GM12878 (cell line): ENCODE data around the gene RPSA. TPM values are rescaled to one million over a fixed set of nuclear protein-coding genes. Genes with fewer than 3 reads are reported as not detected.

Experiments used
- ATAC-seq: fragments of 200-7000 bp; cut with Tn5 transposase; 3 replicates; pipeline ENCODE4 v1.9.1; 2020; ENCODE audit warnings: mild to moderate bottlenecking, moderate library complexity
- BruUV-seq: library from RNA; stranded (reverse); fragments of 400-500 nt; replicated peaks from 2 replicates; lab custom pipeline; 2021; lab: Mats Ljungman, UMichigan
- CTCF ChIA-PET: fragments of 300-600 bp; sonication (Branson Sonifier 250); formaldehyde crosslinking; extraction: SDS; loops from one replicate; lab custom pipeline; 2021; ENCODE audit warnings: inconsistent platforms; lab: Yijun Ruan, JAX
- POLR2A ChIA-PET: fragments of 350-600 bp; formaldehyde crosslinking; extraction: SDS; loops from one replicate; lab custom pipeline; 2021; ENCODE audit warnings: inconsistent platforms; lab: Charles Lee
- RAD21 ChIA-PET: fragments of 300-600 bp; sonication (Branson Sonifier 250); formaldehyde crosslinking; loops from one replicate; lab custom pipeline; 2023; ENCODE audit warnings: antibody characterized with exemption; ENCODE audit not compliant: unreplicated experiment; lab: Charles Lee
- SMC1A ChIA-PET: fragments of 300-600 bp; sonication (Branson Sonifier 250); formaldehyde crosslinking; loops from one replicate; lab custom pipeline; 2023; ENCODE audit not compliant: unreplicated experiment, uncharacterized antibody; lab: Charles Lee
- DNase-seq: peaks from one replicate; pipeline ENCODE4 v3.0.0-alpha.2; 2011; ENCODE audit warnings: low read depth, low spot score
- FAIRE-seq: peaks from 3 replicates; lab custom pipeline; 2011; peaks lifted over from hg19 to GRCh38; lab: Jason Lieb, UNC
- H2AFZ ChIP-seq: 2 replicates; pipeline ENCODE4 v1.6.0; 2011; ENCODE audit warnings: low read depth, low read length, control low read depth; ENCODE audit not compliant: control insufficient read depth
- H3K27ac ChIP-seq: 2 replicates; pipeline ENCODE4 v1.5.1; 2011; ENCODE audit warnings: control low read depth; ENCODE audit not compliant: control insufficient read depth, insufficient read depth
- H3K27me3 ChIP-seq, 2 experiments: replicated peaks in 1 of 2; 2 replicates each; pipeline versions ENCODE4 v1.6.0 to v1.6.1; 2011; ENCODE audit warnings: low read length in 1 of 2; ENCODE audit not compliant: control insufficient read depth in 2 of 2, insufficient read depth in 2 of 2
- H3K36me3 ChIP-seq, 2 experiments: 2 replicates each; pipeline ENCODE4 v1.5.1; 2011; ENCODE audit warnings: low read length in 1 of 2; ENCODE audit not compliant: control insufficient read depth in 2 of 2, insufficient read depth in 2 of 2
- H3K4me1 ChIP-seq: 2 replicates; pipeline ENCODE4 v1.6.1; 2011; ENCODE audit warnings: mild to moderate bottlenecking, low read length, moderate library complexity, mixed read lengths; ENCODE audit not compliant: control insufficient read depth, insufficient read depth
- H3K4me2 ChIP-seq: 2 replicates; pipeline ENCODE4 v1.6.0; 2011; ENCODE audit warnings: control low read depth; ENCODE audit not compliant: control insufficient read depth, insufficient read depth
- H3K4me3 ChIP-seq: fragments of 200-600 bp; sonication (generic); 2 replicates; pipeline ENCODE4 v1.5.1; 2016
- H3K79me2 ChIP-seq: 2 replicates; pipeline ENCODE4 v1.6.0; 2011; ENCODE audit warnings: low read length; ENCODE audit not compliant: control insufficient read depth, insufficient read depth
- H3K9ac ChIP-seq: 2 replicates; pipeline ENCODE4 v1.8.0; 2011; ENCODE audit warnings: low read length, control low read depth, mixed read lengths; ENCODE audit not compliant: control insufficient read depth, insufficient read depth
- H3K9me3 ChIP-seq: replicated peaks from 3 replicates; pipeline ENCODE4 v1.5.1; 2011; ENCODE audit warnings: mild to moderate bottlenecking, low read length; ENCODE audit not compliant: control insufficient read depth, insufficient read depth
- H4K20me1 ChIP-seq: 2 replicates; pipeline ENCODE4 v1.6.0; 2011; ENCODE audit not compliant: control insufficient read depth, insufficient read depth
- CBFB ChIP-seq: IDR thresholded peaks from 2 replicates; pipeline ENCODE4 v1.6.1; 2016; ENCODE audit warnings: antibody characterized with exemption, low read depth
- CEBPB ChIP-seq, 2 experiments: fragments of 150-350 bp in 1 of 2; IDR thresholded peaks; 2 replicates each; pipeline ENCODE4 v1.6.1; 2012 to 2014; ENCODE audit warnings: low read depth in 2 of 2, low read length in 2 of 2, borderline replicate concordance in 1 of 2, inconsistent platforms in 1 of 2
- CHD2 ChIP-seq: IDR thresholded peaks from 2 replicates; pipeline ENCODE4 v1.6.1; 2011; ENCODE audit warnings: low read depth, low read length, improper control_type of control experiment, borderline replicate concordance
- CREB1 ChIP-seq: IDR thresholded peaks from 2 replicates; pipeline ENCODE4 v1.6.1; 2012; ENCODE audit warnings: low read depth, mild to moderate bottlenecking, inconsistent platforms
- EED ChIP-seq: sonication (generic); IDR thresholded peaks from 2 replicates; pipeline ENCODE4 v1.6.1; 2016; ENCODE audit warnings: antibody characterized with exemption, low read depth
- ETV6 ChIP-seq, 2 experiments: fragments of 450-650 bp in 1 of 2; IDR thresholded peaks in 1 of 2; conservative IDR thresholded peaks in 1 of 2; 2 replicates each; pipeline ENCODE4 v1.6.1; 2014; ENCODE audit warnings: antibody characterized with exemption in 1 of 2, borderline replicate concordance in 1 of 2, low read depth in 1 of 2, mild to moderate bottlenecking in 1 of 2, moderate library complexity in 1 of 2
- IKZF1 ChIP-seq: fragments of 450-650 bp; conservative IDR thresholded peaks from 2 replicates; pipeline ENCODE4 v1.6.1; 2017; ENCODE audit warnings: antibody characterized with exemption, mild to moderate bottlenecking
- JUNB ChIP-seq: IDR thresholded peaks from 2 replicates; pipeline ENCODE4 v1.6.1; 2016; ENCODE audit warnings: antibody characterized with exemption, mild to moderate bottlenecking
- MTA3 ChIP-seq: IDR thresholded peaks from 2 replicates; pipeline ENCODE4 v1.6.1; 2012; ENCODE audit warnings: low read length, inconsistent platforms, borderline replicate concordance
- NFIC ChIP-seq: IDR thresholded peaks from 2 replicates; pipeline ENCODE4 v1.6.1; 2012; ENCODE audit warnings: low read depth, mild to moderate bottlenecking, inconsistent platforms, low read length, moderate library complexity
- NR2C2 ChIP-seq: IDR thresholded peaks from 2 replicates; pipeline ENCODE4 v1.6.1; 2011; ENCODE audit warnings: borderline replicate concordance, low read depth; ENCODE audit not compliant: control insufficient read depth, insufficient read length
- POLR2AphosphoS5 ChIP-seq: IDR thresholded peaks from 2 replicates; pipeline ENCODE4 v1.6.1; 2011; ENCODE audit warnings: mild to moderate bottlenecking, low read length, inconsistent platforms
- RAD21 ChIP-seq: IDR thresholded peaks from 2 replicates; pipeline ENCODE4 v1.6.1; 2011; ENCODE audit warnings: mild to moderate bottlenecking, low read depth, low read length, moderate library complexity; ENCODE audit not compliant: insufficient read depth
- RUNX3 ChIP-seq: IDR thresholded peaks from 2 replicates; pipeline ENCODE4 v1.6.1; 2012; ENCODE audit warnings: low read length, inconsistent platforms
- TCF3 ChIP-seq: IDR thresholded peaks from 2 replicates; pipeline ENCODE4 v1.6.1; 2012; ENCODE audit warnings: low read depth, mild to moderate bottlenecking, low read length, borderline replicate concordance; ENCODE audit not compliant: insufficient read depth
- ZBED1 ChIP-seq: IDR thresholded peaks from 2 replicates; pipeline ENCODE4 v1.6.1; 2016; ENCODE audit warnings: borderline replicate concordance
- ZNF622 ChIP-seq: fragments of 450-650 bp; IDR thresholded peaks from 2 replicates; pipeline ENCODE4 v1.6.1; 2017; ENCODE audit warnings: mild to moderate bottlenecking, inconsistent platforms
- WGBS: methylation state at CpG from one replicate; pipeline ENCODE4 v1.1.6; 2016; ENCODE audit warnings: low lambda C conversion rate; ENCODE audit not compliant: insufficient replicate concordance, insufficient coverage; ENCODE audit errors: missing lambda C conversion rate; 5-methylcytosine and 5-hydroxymethylcytosine counted together
- in situ Hi-C: fragments of 300-500 bp; cut with MboI; formaldehyde crosslinking; loops from 9 replicates; pipeline ENCODE4 v1.14.3; 2018; ENCODE audit warnings: mixed read lengths
- intact Hi-C: fragments of 100-400 bp; cut with micrococcal nuclease; formaldehyde crosslinking; loops from one replicate; pipeline ENCODE4 v1.14.2; 2022; ENCODE audit not compliant: unreplicated experiment
- polyA plus RNA-seq, 11 experiments: library from polyadenylated mRNA; depleted of rRNA in 4 of 11; unstranded in 6 of 11; stranded (reverse) in 5 of 11; fragments of >200 nt; fragmentation: Nextera tagmentation in 4 of 11; fragmentation: Illumina TruSeq in 1 of 11; extraction: Ambion mirVana in 4 of 11; extraction: Trizol in 1 of 11; gene quantifications; 1 replicate in 1 of 11; 2 replicates in 10 of 11; pipeline versions ENCODE4 v1.2.1 to v1.2.3, GENCODE V29; 2011 to 2016; ENCODE audit warnings: inconsistent platforms in 2 of 11, missing spikeins in 2 of 11, low read depth in 1 of 11
- total RNA-seq, 4 experiments: library from RNA; depleted of rRNA in 3 of 4; stranded (reverse); fragments of >200 nt in 3 of 4; fragmentation: Illumina TruSeq in 1 of 4; extraction: Trizol in 1 of 4; gene quantifications; 2 replicates each; pipeline versions ENCODE4 v1.2.1 to v1.2.3, GENCODE V29; 2013 to 2021
- TF ChIP-seq, protein P1 (sequence below): fragments of 450-650 bp; IDR thresholded peaks from 2 replicates; pipeline ENCODE4 v1.6.1; 2017; ENCODE audit warnings: mild to moderate bottlenecking, moderate library complexity
- TF ChIP-seq, protein P2 (sequence below): IDR thresholded peaks from 2 replicates; pipeline ENCODE4 v1.6.1; 2012; ENCODE audit warnings: low read length, inconsistent platforms

Gene RPSA
- total and polyA plus RNA-seq, 10 of the 15 experiments (the other 5 are each of a cell fraction or from before 2014, with no cell fraction given), result 1,012 to 5,036 (median 3,460) TPM

DNA sequence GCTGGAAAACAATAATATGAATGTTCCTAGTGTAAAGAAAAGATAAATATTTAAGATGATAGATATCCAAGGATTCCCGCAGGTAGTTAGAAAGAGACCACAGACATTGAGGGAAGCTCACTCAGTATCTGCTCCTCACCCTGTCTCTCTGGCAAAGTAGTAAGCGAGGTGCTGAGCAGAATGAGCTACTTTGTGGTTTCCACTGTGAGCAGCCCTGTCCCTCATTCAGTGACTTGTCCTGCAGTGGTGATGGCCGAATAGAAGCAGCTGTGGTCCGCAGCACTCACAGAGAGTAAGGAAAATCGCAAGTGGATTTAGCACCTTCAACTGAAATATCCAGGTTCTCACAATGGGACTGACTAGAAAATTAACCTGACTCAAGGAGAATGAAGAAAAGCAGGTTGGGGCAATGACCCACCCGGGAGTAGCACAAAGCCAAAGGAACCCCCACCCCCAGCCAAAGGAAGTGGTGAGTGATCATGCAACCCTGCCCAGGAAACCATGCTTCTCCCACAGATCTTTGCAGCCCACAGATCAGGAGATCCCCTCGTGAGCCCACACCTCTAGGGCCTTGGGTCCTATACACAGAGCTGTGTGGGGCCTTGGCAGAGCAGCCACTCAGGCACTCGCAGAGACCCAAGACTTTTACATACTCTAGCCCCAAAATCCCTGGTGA lies 45.1 kb upstream of the RPSA start:
- peak; percentile 94 for ATAC-seq
- Histone ChIP-seq H3K27ac (peak overlapping the region; percentile 20; the same call in 1 of the 2 replicates), H4K20me1 (no peaks in the 10 kb centered on the region), H3K36me3 (no peaks in the 10 kb centered on the region), H3K27me3 (no peaks in the 10 kb centered on the region), H2AFZ (peak overlapping the region; percentile 64), H3K9ac (no peak overlapping the region), H3K79me2 (no peaks in the 10 kb centered on the region), H3K4me2 (peak overlapping the region; percentile 66), H3K4me1 (peaks cover 11% of the 10 kb centered on the region), H3K4me3 (no peak overlapping the region), H3K9me3 (no peaks in the 10 kb centered on the region; the same call in 2 of the 3 replicates)
- BruUV-seq, result no TSS peak
- FAIRE-seq, result peak; percentile 23
- intact Hi-C loops (no loop called here), in situ Hi-C loops (no loop called here)
- POLR2A ChIA-PET, result interaction anchor here (1.8 kb wide), 1 partner anchor 14 kb away, joined by 4 read pairs; no protein-coding TSS in a partner anchor
- RAD21 ChIA-PET, result interaction anchor here (0.9 to 2.4 kb wide), 7 partner anchors 13 to 69 kb away, joined by 3 to 10 read pairs (median 4); no protein-coding TSS in a partner anchor
- DNase-seq, result no peak
- CTCF ChIA-PET, result interaction anchor here (0.7 to 3.0 kb wide), 6 partner anchors 12 to 73 kb away, joined by 3 to 14 read pairs (median 6); no protein-coding TSS in a partner anchor
- 40% methylated on average over 8 of the region's 8 CpGs for WGBS
- SMC1A ChIA-PET, result interaction anchor here (0.9 to 6.4 kb wide), 6 partner anchors 9 to 30 kb away, joined by 3 to 39 read pairs (median 4); no protein-coding TSS in a partner anchor
- no peak for TF ChIP-seq TCF3
- peak; percentile 76 for TF ChIP-seq NFIC
- TF ChIP-seq ETV6 (conservative IDR thresholded peaks at IDR 0.05 in 1 of 2, IDR thresholded peaks at IDR 0.05 in 1 of 2; ENCODE audit: borderline replicate concordance in 1 of 2, low read depth in 1 of 2), result peak in 1 of 2 experiments; percentile 65; a peak in 2 of 4 replicates
- TF ChIP-seq, protein P1, sequence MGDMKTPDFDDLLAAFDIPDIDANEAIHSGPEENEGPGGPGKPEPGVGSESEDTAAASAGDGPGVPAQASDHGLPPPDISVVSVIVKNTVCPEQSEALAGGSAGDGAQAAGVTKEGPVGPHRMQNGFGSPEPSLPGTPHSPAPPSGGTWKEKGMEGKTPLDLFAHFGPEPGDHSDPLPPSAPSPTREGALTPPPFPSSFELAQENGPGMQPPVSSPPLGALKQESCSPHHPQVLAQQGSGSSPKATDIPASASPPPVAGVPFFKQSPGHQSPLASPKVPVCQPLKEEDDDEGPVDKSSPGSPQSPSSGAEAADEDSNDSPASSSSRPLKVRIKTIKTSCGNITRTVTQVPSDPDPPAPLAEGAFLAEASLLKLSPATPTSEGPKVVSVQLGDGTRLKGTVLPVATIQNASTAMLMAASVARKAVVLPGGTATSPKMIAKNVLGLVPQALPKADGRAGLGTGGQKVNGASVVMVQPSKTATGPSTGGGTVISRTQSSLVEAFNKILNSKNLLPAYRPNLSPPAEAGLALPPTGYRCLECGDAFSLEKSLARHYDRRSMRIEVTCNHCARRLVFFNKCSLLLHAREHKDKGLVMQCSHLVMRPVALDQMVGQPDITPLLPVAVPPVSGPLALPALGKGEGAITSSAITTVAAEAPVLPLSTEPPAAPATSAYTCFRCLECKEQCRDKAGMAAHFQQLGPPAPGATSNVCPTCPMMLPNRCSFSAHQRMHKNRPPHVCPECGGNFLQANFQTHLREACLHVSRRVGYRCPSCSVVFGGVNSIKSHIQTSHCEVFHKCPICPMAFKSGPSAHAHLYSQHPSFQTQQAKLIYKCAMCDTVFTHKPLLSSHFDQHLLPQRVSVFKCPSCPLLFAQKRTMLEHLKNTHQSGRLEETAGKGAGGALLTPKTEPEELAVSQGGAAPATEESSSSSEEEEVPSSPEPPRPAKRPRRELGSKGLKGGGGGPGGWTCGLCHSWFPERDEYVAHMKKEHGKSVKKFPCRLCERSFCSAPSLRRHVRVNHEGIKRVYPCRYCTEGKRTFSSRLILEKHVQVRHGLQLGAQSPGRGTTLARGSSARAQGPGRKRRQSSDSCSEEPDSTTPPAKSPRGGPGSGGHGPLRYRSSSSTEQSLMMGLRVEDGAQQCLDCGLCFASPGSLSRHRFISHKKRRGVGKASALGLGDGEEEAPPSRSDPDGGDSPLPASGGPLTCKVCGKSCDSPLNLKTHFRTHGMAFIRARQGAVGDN, result peak; percentile 73
- peak; percentile 43; the same call in 1 of the 2 replicates for TF ChIP-seq JUNB
- TF ChIP-seq, protein P2, sequence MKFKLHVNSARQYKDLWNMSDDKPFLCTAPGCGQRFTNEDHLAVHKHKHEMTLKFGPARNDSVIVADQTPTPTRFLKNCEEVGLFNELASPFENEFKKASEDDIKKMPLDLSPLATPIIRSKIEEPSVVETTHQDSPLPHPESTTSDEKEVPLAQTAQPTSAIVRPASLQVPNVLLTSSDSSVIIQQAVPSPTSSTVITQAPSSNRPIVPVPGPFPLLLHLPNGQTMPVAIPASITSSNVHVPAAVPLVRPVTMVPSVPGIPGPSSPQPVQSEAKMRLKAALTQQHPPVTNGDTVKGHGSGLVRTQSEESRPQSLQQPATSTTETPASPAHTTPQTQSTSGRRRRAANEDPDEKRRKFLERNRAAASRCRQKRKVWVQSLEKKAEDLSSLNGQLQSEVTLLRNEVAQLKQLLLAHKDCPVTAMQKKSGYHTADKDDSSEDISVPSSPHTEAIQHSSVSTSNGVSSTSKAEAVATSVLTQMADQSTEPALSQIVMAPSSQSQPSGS, result peak; percentile 33; the same call in 1 of the 2 replicates
- TF ChIP-seq POLR2AphosphoS5, result 0 out of 2 replicates have a peak, but pooled peaks have one; percentile 39
- peak; percentile 90 for TF ChIP-seq RUNX3
- no peak for TF ChIP-seq CHD2
- peak; percentile 85 for TF ChIP-seq CBFB
- 0 out of 2 replicates have a peak, but pooled peaks have one; percentile 14 for TF ChIP-seq CREB1
- TF ChIP-seq RAD21, result no peak
- TF ChIP-seq ZNF622, result no peak
- no peak for TF ChIP-seq NR2C2
- TF ChIP-seq IKZF1, result 0 out of 2 replicates have a peak, but pooled peaks have one; percentile 22
- peak; percentile 36; the same call in 1 of the 2 replicates for TF ChIP-seq ZBED1
- 0 out of 2 replicates have a peak, but pooled peaks have one; percentile 63 for TF ChIP-seq MTA3
- peak; percentile 86 for TF ChIP-seq EED
- no peak for TF ChIP-seq CEBPB (IDR thresholded peaks at IDR 0.05; ENCODE audit: borderline replicate concordance in 1 of 2, low read depth in 2 of 2, low read length in 2 of 2)
